NB4 (cell line): ENCODE data around the gene HLA-DMA.

Source experiments
- CTCF ChIP-seq: IDR thresholded peaks from one replicate; pipeline ENCODE4 v1.5.1; 2012; ENCODE audit warnings: low read depth, low read length
- MAX ChIP-seq: IDR thresholded peaks from 2 replicates; pipeline ENCODE4 v1.6.1; 2011; ENCODE audit warnings: low read depth, low read length
- MYC ChIP-seq: IDR thresholded peaks from 2 replicates; pipeline ENCODE4 v1.6.1; 2011; ENCODE audit warnings: low read depth, low read length
- POLR2A ChIP-seq: IDR thresholded peaks from 2 replicates; pipeline ENCODE4 v1.6.1; 2011; ENCODE audit warnings: mild to moderate bottlenecking; ENCODE audit not compliant: insufficient read length; ENCODE audit errors: extremely low read depth

GRCh38 chr6:32993363-32993973 is 40.6 kb upstream of the HLA-DMA start:
- no peak for TF ChIP-seq POLR2A
- TF ChIP-seq CTCF = no peak
- no peak for TF ChIP-seq MAX
- TF ChIP-seq MYC = no peak
